HG03457 (cell line): ENCODE data around the gene USP10.

Experiments used
- ATAC-seq: cut with Tn5 transposase; IDR thresholded peaks from one replicate; pipeline ENCODE4 v1.9.1; 2021; ENCODE audit warnings: moderate number of reproducible peaks; ENCODE audit not compliant: unreplicated experiment

USP10 gene

DNA sequence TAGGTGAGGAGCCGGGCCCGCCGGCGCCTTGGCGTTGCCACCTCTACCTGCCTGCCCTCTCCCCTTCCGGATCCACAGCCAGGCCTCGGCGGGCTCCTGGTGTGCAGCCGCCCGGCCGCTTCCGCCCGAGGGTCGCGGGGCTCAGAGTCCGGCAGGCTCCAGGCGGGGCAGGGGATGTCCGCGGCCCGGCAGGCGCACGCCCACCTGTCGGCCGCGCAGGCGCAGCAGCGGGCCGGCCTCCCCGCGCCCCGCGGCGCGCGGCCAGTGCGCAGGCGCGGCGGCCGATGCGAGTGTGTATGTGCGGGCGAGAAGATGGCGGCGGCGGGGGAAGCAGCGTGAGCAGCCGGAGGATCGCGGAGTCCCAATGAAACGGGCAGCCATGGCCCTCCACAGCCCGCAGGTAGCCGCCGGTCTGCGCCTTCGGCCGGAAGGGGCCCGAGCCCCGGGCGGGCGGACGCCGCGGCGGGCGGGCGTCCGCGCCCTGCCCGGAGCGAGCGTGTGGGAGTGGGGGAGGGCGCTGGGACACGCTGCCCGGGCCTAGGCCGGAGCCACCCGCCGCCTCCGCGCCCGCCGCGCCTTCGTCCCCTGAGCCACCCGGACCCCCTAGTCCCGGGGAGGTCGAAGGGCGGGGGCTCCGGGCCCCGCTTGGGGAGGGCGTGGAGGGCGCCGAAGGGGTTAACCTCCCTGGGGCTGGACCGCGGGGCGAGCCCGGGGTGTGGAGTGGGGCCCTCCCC is at the start of gene USP10:
TSS of gene USP10 (plus strand) at position 289 of the 734 bp plus-strand sequence. CDS start at position 380, 91 bp downstream.
- peak; percentile 58 for ATAC-seq

DNA sequence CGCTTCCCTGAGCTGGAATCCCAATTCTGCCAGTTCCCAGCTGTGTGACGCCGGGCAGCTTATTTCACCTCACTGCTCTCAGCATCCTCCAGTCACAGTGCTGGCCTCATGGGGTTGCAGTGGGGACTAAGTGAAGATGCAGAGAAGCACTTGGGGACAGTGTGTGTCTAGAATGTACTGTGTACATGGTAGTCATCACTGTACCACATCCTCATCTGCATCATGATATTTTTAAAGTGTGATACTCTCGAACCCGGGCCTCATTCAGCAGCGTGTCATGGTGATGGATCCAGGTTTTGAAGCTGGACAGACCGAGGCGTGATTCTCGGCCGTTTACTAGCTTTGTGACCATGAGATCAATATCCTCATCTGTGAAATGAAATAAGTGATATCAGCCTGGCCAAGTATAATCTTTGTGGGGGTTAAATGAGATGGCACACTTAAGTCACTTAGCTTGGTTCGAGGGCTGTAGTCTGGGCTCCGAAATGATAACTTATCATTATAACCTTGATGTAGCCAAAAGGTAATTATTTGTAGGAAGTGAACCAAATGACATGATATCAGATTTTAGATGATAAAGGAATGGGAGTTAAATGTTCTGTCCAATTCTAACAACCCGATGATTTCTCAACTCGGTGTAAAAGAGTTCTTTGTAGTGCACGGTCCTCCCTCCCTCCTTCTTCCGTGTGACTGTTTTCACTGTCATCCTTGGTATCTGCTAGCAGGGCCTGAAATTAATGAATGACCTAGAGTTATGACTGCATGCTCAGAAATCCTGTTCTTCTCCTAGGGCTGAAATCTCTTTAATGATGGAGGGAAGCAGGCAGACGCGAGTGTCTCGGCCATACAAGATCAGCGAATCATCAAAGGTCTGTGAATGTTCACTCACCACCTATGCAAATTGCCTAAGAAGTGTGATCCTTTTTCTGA is 49.5 kb upstream of the USP10 start:
- ATAC-seq, result no peak

DNA sequence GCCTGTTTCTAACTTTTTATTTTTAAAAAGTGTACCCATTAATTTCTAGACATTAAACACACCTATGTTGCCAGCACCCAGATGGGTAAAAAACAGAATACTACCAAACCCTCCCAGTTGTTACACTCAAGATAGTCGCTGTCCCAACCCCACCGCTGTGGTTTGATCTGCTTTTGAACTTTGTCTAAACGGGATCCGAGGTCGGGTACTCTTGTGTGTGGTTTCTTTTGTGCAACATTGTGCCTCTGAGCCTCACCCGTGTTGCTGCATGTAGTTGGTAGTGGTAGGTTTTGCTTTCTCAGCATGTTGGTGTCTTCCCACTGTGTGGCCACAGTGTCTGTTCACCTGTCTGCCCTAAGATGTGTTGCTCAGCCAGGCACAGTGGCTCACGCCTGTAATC is 47.2 kb upstream of the USP10 start:
- no peak for ATAC-seq

GRCh38 chr16:84654238-84654637 is 45.6 kb upstream of the USP10 start:
- ATAC-seq, result no peak

- ATAC-seq, result no peak
Observed at GRCh38 chr16:84654998-84655397, 44.8 kb upstream of the USP10 start.

DNA sequence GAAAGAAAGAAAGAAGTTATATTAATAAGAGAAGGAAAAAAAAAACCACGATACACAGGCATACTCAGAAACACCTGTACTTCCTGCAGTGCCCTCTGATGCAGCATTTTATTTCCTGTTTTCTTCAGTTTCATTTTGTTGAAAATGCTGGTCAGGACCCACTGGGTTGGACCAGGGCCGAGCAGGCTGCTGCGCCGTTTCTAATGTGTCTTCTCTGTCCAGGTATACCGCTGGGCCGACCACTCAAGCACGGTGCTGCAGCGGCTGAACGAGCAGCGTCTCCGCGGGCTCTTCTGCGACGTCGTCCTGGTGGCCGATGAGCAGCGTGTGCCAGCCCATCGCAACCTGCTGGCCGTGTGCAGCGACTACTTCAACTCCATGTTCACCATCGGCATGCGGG is 43.2 kb upstream of the USP10 start:
- no peak for ATAC-seq

GRCh38 chr16:84657229-84657837 is 42.5 kb upstream of the USP10 start:
- no peak for ATAC-seq

GRCh38 chr16:84658690-84659089 is 41.1 kb upstream of the USP10 start:
- no peak for ATAC-seq

DNA sequence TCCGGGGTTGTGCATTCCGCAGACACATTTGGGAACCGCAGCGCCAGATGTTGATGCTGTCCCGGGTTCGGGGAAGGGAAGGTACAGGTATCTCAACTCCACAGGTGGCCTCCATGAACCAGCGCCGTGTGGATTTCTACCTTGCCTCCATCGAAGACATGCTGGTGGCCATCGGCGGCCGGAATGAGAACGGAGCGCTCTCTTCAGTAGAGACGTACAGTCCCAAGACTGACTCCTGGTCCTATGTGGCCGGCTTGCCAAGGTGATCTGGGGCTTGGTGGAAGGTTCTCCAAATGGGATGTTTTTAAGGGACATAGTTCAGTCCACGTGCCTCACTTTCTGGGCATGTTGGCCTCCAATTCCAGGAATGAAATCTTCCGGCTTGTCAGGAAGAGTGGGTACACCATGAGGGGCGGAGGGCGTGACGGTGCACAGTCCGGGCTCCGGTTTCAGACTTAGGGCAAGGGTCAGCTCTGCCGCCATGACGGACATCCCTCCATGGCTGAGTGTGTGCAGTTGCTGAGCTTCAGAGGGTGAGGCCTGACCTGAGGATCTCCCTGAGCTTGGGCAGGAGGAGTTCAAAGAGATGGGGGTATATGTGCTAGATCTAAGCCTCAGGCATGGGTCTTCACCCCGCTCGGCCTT is 40.0 kb upstream of the USP10 start:
- ATAC-seq, result no peak

DNA sequence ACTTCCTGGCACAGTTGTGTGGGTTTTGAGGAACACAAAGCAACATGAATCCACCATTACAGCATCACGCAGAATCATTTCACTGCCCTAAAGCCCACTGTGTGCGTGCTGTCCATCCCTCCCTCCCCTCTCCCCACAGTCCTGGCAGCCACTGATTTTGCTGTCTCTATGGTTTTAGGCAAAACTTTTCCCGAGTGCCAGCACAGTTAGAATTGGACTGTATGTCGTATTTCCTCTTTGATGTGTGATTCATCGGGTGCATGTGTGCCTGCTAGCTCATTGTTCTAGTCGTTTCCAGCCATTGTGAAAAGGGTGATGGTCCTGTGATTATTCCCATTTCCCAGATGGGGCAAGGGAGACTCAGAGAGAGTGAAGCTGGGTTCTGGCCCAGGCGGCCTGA is 38.8 kb upstream of the USP10 start:
- ATAC-seq, result no peak

DNA sequence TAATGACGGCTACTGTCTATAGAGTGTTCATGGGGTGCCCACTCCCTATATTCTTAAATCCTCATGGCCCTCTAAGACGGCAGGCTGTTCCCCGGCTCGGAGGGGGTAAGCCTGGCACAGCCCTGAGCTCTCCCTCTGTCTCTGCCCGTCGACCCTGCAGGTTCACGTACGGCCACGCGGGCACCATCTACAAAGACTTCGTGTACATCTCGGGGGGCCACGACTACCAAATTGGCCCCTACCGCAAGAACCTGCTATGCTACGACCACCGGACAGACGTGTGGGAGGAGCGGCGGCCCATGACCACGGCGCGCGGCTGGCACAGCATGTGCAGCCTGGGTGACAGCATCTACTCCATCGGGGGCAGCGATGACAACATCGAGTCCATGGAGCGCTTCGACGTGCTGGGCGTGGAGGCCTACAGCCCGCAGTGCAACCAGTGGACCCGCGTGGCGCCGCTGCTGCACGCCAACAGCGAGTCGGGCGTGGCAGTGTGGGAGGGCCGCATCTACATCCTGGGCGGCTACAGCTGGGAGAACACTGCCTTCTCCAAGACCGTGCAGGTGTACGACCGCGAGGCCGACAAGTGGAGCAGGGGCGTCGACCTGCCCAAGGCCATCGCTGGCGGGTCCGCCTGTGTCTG is 38.3 kb upstream of the USP10 start:
- ATAC-seq, result no peak

DNA sequence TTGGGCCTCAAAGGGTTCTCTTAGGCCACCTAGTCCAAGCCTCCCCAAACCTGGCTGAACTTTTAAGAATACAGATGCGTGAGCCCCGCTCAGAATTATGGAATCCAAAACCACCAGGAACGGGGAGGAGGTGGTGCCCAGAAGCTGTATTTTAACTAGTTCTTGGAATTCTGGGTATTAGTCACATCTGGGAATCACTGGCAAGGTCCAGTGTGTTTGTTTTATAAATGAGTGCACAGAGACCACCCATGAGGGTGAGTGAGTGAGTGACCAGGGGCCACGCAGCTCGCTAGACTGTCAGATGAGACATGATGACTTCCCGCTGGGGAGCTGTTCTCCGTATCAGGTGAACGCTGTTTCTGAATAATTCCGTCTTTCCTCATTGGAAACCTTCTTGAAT is 37.3 kb upstream of the USP10 start:
- no peak for ATAC-seq

DNA sequence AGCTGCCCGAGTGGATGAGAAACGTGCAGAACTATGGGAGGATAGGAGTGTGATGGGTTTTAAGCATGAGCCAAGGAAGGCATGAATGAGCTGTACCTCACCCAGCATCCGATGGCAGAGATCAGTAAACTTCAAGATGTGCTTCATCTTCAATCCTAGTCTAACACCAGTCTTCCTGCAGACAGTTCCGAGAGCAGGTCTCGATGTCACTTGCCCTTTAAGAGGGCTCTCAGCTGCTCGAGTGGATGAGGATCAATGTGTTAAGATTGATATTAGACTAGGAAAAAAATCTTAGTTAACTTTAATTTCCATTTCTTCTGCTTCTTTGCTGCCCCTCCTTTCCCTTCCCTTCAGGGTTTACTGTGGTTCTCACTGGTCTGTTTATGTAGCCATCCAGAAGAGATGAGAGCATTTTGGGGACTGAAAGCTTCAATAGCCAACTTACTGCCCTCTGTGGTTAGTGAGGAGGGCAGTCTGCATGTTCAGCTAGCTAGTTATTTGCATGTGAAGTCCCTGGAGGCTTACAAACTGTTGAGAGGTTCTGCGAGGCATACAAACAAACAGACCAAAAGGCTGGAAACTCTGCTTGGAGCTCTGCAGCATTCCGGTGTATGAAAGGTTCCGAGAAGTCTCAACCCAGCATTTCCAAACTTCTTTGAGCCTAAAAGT is 36.2 kb upstream of the USP10 start:
- no peak for ATAC-seq

- no peak for ATAC-seq
Observed at GRCh38 chr16:84665359-84665758, 34.4 kb upstream of the USP10 start.

DNA sequence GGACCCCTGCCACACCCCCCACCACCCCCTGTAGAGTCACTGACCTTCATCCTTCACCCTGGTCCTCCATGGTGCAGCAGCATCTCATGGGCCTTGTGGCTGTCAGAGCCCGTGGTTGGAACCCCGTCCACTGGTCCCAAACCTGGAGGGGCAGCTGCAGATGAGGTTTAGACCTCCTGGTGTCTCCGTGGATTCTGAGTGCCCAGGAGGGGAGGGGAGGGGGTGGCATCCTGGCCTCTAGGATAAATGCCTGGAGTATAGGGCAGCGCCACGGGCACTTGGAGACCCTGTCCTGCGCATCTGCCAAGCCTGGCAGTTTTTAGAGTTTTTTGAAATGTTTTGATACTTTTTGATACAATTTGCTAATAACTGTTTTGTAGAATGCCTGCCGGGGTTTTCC is 34.0 kb upstream of the USP10 start:
- no peak for ATAC-seq

- ATAC-seq, result no peak
Observed at GRCh38 chr16:84667600-84668309, 32.0 kb upstream of the USP10 start.

GRCh38 chr16:84670063-84670462 is 29.7 kb upstream of the USP10 start:
- ATAC-seq, result no peak

- ATAC-seq, result no peak
Observed at GRCh38 chr16:84672276-84673202, 27.3 kb upstream of the USP10 start.

DNA sequence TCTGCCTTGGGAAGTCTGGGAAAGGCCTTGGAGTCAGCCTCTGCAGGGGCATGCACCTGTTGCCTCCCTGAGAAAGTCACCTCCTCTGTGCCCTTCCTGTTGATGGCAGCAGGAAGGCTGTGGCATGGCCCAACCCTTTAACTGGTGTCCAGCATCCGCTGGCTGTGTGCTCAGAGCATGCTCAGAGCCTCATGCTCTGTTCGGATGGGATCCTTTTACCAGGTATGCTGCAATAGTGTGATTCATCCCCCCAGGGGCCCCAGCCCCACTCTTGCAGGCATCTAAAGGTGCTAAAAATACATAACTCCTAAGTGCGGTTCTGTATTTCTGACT is 26.6 kb upstream of the USP10 start:
- ATAC-seq, result no peak
